ENCODE measurements around the gene FOLR1. TPM values are rescaled to one million over a fixed set of nuclear protein-coding genes. Genes with fewer than 3 reads are reported as not detected.
"Not testable (repeated sequence)": the region's sequence is repeated elsewhere in the genome, so short reads cannot be mapped to it uniquely, and the experiment has no call there.

FOLR1 gene
- total RNA-seq, 1 donor from 2014 or later, result 1.7 TPM

- not testable (repeated sequence) for DNase-seq (ENCODE audit: low spot score)
These were observed 10.4 kb upstream of the FOLR1 start for GRCh38 chr11:72181553-72181958.

GRCh38 chr11:72188267-72188666 is 3.7 kb upstream of the FOLR1 start:
- DNase-seq (ENCODE audit: low spot score), result no peak

GRCh38 chr11:72189455-72190250 is 2.3 kb upstream of the FOLR1 start:
- no peak for DNase-seq (ENCODE audit: low spot score)

- no peak for DNase-seq (ENCODE audit: low spot score)
These were observed 1.3 kb upstream of the FOLR1 start for GRCh38 chr11:72190631-72191071.

GRCh38 chr11:72195518-72196270 is 3.8 kb downstream of the FOLR1 start:
- DNase-seq (ENCODE audit: low spot score), result no peak

GRCh38 chr11:72201445-72201844 is 9.5 kb downstream of the FOLR1 start:
- not testable (repeated sequence) for DNase-seq (ENCODE audit: low spot score)

GRCh38 chr11:72202571-72202970 is 10.6 kb downstream of the FOLR1 start:
- peak; percentile 17 for DNase-seq (ENCODE audit: low spot score)

- DNase-seq (ENCODE audit: low spot score), result peak; percentile 20
These were observed 11.2 kb downstream of the FOLR1 start for GRCh38 chr11:72203163-72203562.

- DNase-seq (ENCODE audit: low spot score), result no peak
These were observed 12.9 kb downstream of the FOLR1 start for GRCh38 chr11:72204886-72205285.

GRCh38 chr11:72206794-72207193 is 14.9 kb downstream of the FOLR1 start:
- not testable (repeated sequence) for DNase-seq (ENCODE audit: low spot score)

- no peak for DNase-seq (ENCODE audit: low spot score)
These were observed 16.3 kb downstream of the FOLR1 start for GRCh38 chr11:72208281-72208680.

GRCh38 chr11:72209101-72209500 is 17.2 kb downstream of the FOLR1 start:
- peak; percentile 23 for DNase-seq (ENCODE audit: low spot score)

- DNase-seq (ENCODE audit: low spot score), result peak; percentile 28
These were observed 24.7 kb downstream of the FOLR1 start, which contains the start of gene FOLR2 for GRCh38 chr11:72216638-72217037. Gene FOLR2 (plus strand): TSS chr11:72216794. CDS start chr11:72218585, 1,791 bp downstream.

GRCh38 chr11:72217841-72218240 is 25.9 kb downstream of the FOLR1 start:
- DNase-seq (ENCODE audit: low spot score), result peak; percentile 22

- DNase-seq (ENCODE audit: low spot score), result peak; percentile 36
These were observed 26.4 kb downstream of the FOLR1 start for GRCh38 chr11:72218251-72218745.

- DNase-seq (ENCODE audit: low spot score), result peak; percentile 39
These were observed 28.9 kb downstream of the FOLR1 start for GRCh38 chr11:72220696-72221363.

- peak; percentile 48 for DNase-seq (ENCODE audit: low spot score)
These were observed 29.6 kb downstream of the FOLR1 start for GRCh38 chr11:72221386-72222075.

- DNase-seq (ENCODE audit: low spot score), result peak; percentile 39
These were observed 30.4 kb downstream of the FOLR1 start for GRCh38 chr11:72222106-72222891.

- peak; percentile 95 for DNase-seq (ENCODE audit: low spot score)
These were observed 31.1 kb downstream of the FOLR1 start for GRCh38 chr11:72222907-72223614.
